ENCODE results near the gene TRIM15.

TRIM15 gene

DNA sequence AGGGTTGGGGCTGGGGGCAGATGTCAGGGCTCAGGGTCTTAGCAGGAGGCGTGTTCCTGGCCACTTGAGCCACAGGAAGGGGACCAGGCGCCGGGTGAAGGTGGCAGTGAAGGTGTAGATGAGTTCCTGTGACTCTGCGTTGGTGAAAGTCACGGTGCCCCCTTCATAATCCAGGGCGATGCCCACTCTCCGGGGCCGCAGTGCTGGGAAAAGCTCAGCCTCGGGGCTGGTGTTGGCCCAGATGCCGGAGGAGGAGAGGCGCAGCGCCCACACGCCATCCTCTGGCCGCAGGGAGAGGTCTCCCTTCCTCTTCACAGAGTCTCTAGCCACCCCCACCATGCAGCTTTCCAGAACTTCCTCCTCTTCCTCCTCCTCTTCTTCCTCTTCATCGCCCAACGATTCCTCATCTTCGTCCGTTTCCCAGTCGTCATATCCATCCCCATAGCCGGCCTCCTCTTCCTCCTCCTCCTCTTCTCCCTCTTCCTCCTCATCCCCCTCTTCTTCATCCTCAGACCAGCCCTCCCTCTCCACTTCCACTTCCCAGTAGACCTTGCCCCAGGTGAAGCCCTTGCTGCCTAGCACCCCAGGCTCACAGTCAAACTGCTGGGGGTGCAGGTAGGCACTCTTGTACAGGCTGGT is 22.6 kb downstream of the TRIM15 start:
- in situ Hi-C loops (cut with HindIII; ENCODE audit: low pct_ligation_motif_present, low pct_unique_long_range_greater_than_20kb, low sequenced_read_pairs) = no loop called here
- no peak for DNase-seq

DNA sequence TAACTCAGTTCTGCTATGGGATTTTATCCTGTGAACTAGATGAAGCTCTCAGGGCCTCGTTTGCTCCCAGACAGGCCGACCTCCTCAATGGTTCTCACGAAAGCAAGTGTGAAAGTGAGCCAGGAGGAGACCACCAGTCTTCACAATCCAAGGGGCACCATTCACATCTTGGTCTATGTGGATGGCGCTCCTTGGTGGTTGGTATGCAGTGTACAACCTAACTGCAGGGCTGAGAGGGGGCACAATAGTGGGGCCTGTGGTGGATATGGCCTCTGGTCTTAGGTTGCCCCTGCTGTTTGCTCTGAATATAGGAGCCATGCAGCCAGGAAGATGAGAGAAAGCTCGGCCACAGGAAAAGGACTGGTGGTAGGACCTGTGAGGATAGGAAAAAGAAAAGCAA is 25.2 kb downstream of the TRIM15 start:
- DNase-seq = no peak
- in situ Hi-C loops (cut with HindIII; ENCODE audit: low pct_ligation_motif_present, low pct_unique_long_range_greater_than_20kb, low sequenced_read_pairs) = no loop called here

- no peak for DNase-seq
- in situ Hi-C loops (cut with HindIII; ENCODE audit: low pct_ligation_motif_present, low pct_unique_long_range_greater_than_20kb, low sequenced_read_pairs) = no loop called here
Measured at GRCh38 chr6:30192076-30192475, 28.7 kb downstream of the TRIM15 start.

- DNase-seq = no peak
- in situ Hi-C loops (cut with HindIII; ENCODE audit: low pct_ligation_motif_present, low pct_unique_long_range_greater_than_20kb, low sequenced_read_pairs) = no loop called here
Measured at GRCh38 chr6:30194797-30195690, 31.7 kb downstream of the TRIM15 start.

DNA sequence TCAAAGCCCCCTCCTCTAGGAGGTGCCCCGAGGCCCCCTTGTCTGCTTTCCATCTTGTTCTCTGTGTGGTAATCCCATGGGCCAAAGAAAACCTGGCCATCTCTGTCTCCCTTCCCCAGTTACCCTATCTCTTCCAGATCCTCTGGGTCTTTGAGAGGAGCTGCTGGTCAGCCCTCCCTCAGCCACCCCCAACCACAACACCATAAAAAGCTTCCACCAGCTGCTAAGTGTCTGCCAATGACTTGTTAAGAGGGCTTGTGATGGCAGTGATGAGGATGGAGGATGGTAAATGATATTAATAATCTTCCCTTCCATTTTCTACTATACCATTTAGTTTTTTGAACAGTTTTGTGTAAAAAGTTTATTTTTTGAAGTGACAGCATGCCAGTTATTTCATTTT is 32.6 kb downstream of the TRIM15 start:
- DNase-seq = no peak
- in situ Hi-C loops (cut with HindIII; ENCODE audit: low pct_ligation_motif_present, low pct_unique_long_range_greater_than_20kb, low sequenced_read_pairs) = no loop called here

- in situ Hi-C loops (cut with HindIII; ENCODE audit: low pct_ligation_motif_present, low pct_unique_long_range_greater_than_20kb, low sequenced_read_pairs) = no loop called here
- DNase-seq = no peak
Measured at GRCh38 chr6:30196376-30196775, 33.0 kb downstream of the TRIM15 start.

DNA sequence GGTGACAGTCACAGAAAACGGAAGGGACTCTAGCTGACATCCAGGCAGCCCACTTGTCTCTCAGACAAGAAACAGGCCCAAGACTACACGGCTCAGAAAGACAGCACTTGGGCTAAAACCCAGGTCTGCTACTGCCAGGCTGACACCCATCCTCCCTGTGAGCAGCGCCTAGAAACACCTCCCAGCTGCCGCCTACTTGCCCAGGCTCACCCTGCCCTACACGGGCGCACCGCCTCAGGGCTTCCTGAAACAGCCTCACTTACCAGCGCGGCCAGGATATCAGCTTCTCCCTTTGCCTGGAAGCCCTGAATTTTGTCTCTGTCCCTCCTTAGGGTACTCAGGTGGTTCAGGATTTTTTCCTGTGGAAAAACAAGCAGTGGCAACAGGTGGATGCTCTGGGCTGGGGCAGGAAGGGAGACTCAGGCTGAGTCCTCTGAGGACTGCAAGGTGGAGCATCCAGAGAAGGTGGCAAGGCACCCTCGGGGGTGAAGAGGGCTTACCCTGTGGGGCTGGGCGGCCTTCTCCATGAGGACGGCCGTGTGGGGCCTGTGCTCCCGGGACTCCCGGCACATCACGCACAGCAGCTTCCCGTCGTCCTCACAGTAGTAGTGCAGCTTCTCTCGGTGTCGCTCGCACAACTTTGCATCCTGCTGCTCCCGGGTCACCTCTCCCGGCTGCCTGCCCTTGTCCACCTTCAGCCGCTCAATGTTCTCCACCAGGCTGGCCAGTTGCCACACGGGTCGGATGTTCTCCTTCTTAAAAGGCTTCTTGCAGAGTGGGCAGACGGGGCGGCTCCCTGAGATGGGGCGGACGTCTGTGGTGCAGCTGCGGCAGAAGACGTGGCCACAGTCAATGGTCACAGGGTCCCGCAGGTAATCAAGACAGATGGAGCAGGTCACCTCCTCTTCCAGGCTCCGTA is 35.1 kb downstream of the TRIM15 start:
- in situ Hi-C loops (cut with HindIII; ENCODE audit: low pct_ligation_motif_present, low pct_unique_long_range_greater_than_20kb, low sequenced_read_pairs) = no loop called here
- DNase-seq = no peak

- in situ Hi-C loops (cut with HindIII; ENCODE audit: low pct_ligation_motif_present, low pct_unique_long_range_greater_than_20kb, low sequenced_read_pairs) = no loop called here
- no peak for DNase-seq
Measured at GRCh38 chr6:30200551-30201281, 37.4 kb downstream of the TRIM15 start.

DNA sequence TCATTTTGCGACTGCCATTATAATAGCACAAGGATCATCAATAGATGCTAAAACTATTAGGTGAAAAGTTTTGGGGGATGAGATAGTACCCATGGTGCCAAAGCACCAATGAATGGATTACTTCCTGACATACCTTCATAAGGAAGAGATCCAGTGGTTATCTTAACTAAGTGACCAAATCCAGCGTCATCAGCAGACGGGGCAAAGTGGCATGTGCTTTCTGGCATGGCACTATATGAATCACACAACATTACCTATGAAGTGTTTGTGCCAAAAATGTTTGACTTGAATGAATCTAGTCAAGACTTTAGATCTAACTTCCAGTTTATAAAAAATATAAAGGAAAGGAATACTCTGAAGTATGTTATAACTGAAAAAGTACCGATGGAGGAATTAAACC is 39.0 kb downstream of the TRIM15 start:
- no peak for DNase-seq
- in situ Hi-C loops (cut with HindIII; ENCODE audit: low pct_ligation_motif_present, low pct_unique_long_range_greater_than_20kb, low sequenced_read_pairs) = no loop called here

GRCh38 chr6:30204116-30204515 is 40.8 kb downstream of the TRIM15 start:
- DNase-seq = no peak
- in situ Hi-C loops (cut with HindIII; ENCODE audit: low pct_ligation_motif_present, low pct_unique_long_range_greater_than_20kb, low sequenced_read_pairs) = no loop called here

- peak; percentile 50 for DNase-seq
Measured at GRCh38 chr6:30206152-30206551, 42.8 kb downstream of the TRIM15 start.

GRCh38 chr6:30206799-30207618 is 43.7 kb downstream of the TRIM15 start:
- in situ Hi-C loops (cut with HindIII; ENCODE audit: low pct_ligation_motif_present, low pct_unique_long_range_greater_than_20kb, low sequenced_read_pairs) = no loop called here
- DNase-seq = peak; percentile 11

More at GRCh38 chr6:30206152-30206551, 42.8 kb downstream of the TRIM15 start:
- in situ Hi-C loops (cut with HindIII; ENCODE audit: low pct_ligation_motif_present, low pct_unique_long_range_greater_than_20kb, low sequenced_read_pairs) = no loop called here

DNA sequence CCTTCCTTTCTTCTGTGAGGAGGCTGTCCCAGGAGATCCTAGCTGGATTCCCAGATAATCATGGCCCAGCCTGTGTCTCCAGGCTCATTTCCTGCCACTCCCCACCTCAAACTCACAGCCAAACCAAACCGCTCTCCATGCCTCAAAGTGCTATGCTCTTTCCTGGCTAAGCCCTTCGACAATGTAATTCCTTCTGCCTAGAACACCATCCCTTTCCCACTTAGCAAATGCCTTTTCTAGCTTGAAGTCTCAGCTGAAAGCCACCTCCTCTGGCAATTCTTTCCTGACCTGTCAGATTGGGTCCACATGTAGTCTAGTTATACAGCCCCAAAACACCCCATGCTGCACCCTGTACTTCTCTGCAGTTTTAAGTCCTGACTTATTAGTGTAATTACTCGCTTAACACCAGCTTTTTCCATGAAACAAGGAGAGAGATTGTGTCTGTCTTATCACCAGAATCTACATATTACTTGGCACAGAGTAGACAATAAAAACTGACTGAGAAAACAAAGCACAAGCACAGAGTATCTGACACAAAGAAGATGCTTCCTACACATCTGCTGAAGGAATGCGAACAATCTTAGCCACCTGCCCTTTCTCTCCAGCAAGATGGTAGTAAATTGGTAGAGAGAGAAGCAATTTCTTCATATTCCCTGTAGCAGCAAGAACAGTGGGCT is 44.4 kb downstream of the TRIM15 start:
- DNase-seq = no peak
- in situ Hi-C loops (cut with HindIII; ENCODE audit: low pct_ligation_motif_present, low pct_unique_long_range_greater_than_20kb, low sequenced_read_pairs) = no loop called here

- DNase-seq = no peak
- in situ Hi-C loops (cut with HindIII; ENCODE audit: low pct_ligation_motif_present, low pct_unique_long_range_greater_than_20kb, low sequenced_read_pairs) = no loop called here
Measured at GRCh38 chr6:30211306-30211705, 48.0 kb downstream of the TRIM15 start.

GRCh38 chr6:30211899-30212298 is 48.6 kb downstream of the TRIM15 start:
- in situ Hi-C loops (cut with HindIII; ENCODE audit: low pct_ligation_motif_present, low pct_unique_long_range_greater_than_20kb, low sequenced_read_pairs) = no loop called here
- no peak for DNase-seq

DNA sequence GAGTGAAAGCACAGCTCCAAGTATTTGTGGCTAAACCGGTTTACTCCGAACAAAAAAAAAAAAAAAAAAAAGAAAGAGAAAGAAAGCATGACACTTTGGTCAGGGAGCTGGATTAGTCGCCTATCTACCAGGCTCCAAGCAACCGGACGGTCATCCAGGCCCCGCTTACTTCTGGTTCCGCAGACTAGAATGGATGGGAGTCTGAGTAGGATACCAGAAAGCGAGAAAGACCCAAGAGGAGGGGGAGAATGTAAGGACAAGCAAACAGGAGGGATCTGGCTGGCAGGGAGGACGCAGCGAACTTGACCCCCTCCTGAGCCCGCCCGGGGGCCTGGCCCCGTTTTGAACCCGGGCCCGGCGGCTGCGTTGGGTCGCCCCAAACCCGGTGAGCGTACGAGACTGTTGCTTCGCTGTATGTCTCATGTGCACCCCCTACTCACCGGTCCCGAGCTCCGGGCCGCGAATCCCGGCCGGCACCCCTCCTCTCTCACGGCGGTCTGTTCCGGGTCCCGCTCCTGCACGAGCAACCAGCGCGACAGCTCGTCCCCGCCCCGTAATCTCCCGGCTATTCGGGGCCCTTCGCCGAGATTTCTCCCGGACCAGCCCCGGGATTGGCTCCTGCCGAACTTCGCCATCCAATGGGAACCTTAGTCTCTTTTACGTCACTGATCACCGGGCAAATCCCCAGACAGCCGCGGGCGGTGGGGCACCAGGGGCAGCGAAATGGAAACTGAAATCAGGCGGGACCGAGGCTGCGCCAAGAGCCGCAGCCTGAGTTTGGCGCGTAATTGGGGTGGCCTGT is 49.7 kb downstream of the TRIM15 start, which contains the start of gene TRIM26:
TSS of gene TRIM26 (minus strand) at position 542 of the 802 bp plus-strand sequence. CDS start 14,303 bp downstream, outside the sequence.
- in situ Hi-C loops (cut with HindIII; ENCODE audit: low pct_ligation_motif_present, low pct_unique_long_range_greater_than_20kb, low sequenced_read_pairs) = no loop called here

More for the DNA sequence above, 49.7 kb downstream of the TRIM15 start, which contains the start of gene TRIM26:
- DNase-seq = peak; percentile 96

Measured in ACHN (cell line).